HG02973 (cell line): ENCODE data around the gene LGALS8.
"Not testable (repeated sequence)": the region's sequence is repeated elsewhere in the genome, so short reads cannot be mapped to it uniquely, and the experiment has no call there.

Source experiments
- ATAC-seq: cut with Tn5 transposase; IDR thresholded peaks from one replicate; pipeline ENCODE4 v1.9.1; 2021; ENCODE audit warnings: moderate library complexity; ENCODE audit not compliant: unreplicated experiment

The LGALS8 gene

DNA sequence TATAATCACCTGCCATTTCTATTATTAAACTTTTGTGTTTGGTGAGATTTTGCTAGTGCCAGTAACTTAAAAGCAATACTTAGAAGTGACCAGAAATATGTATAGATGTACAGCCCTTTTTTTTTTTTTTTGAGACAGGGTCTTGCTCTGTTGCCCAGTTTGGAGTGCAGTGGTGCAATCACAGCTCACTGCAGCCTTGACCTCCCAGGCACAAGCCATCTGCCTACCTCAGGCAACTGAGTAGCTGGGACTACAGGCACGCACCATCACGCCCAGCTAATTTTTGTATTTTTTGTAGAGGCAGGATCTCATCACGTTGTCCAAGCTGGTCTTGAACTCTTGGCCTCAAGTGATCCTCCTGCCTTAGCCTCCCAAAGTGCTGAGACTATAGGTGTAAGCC lies 56.6 kb downstream of the LGALS8 start:
- not testable (repeated sequence) for ATAC-seq

DNA sequence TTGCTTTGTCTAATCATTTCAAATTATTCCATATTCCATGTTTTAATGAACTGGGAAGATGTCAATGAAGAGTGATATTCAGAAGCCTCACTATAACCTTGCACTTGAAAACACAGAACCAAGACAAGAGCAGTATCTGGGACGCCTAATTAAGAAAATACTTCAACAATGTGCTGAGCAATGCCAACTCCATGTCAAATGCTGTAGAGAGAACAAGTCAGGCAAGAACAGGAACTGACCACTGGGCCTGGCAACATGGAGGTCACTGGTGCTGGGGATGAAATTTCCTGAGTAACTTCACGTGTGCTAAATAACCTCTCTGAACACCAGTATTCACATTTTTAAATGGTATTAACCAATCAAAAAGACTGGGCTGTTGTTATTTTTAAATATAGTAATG lies 57.7 kb downstream of the LGALS8 start:
- ATAC-seq: no peak

DNA sequence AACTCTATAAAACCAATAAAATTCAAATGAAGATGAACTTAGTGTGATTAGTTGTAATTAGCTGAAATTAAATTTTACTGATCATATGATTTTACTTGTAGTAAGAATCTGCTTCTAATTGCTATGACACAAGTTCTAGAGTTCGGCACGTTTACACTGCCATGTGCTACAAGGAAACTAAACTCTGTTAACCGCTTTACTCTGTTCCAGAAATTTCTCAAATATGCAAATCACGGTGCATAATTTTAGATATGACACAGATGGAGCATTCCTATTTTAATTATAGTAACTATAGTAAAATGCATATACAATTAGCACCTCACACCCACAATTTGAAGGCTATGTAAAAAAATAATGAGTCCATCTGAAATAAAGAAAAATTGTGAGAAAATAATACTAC lies 65.7 kb downstream of the LGALS8 start:
- ATAC-seq: no peak

DNA sequence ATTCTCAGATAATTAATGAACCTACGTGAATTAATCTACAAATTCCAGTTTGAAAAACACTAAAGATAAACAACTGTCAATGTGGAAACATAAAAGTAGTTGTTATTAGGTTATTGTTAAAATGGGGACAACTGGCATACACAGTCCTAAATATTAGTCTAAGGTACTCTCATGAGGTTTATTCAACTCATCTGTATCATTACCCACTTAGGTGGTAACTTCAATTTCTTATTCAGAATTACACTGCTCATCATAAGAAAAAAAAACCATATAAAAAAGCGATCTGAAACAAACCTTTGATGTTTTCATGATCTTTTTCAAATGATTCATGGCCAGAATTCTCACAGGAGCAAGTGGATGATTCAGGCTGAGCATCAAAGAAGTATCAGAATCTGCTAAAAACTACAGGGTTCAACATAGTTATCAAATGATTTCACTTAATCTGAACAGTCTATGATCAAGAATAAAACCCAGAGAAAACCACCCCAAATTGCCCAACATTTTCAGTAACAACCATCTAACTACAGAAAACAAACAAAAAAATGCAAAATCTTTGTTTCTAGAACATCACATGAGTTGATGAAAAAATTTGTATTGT lies 66.9 kb downstream of the LGALS8 start:
- ATAC-seq: no peak

DNA sequence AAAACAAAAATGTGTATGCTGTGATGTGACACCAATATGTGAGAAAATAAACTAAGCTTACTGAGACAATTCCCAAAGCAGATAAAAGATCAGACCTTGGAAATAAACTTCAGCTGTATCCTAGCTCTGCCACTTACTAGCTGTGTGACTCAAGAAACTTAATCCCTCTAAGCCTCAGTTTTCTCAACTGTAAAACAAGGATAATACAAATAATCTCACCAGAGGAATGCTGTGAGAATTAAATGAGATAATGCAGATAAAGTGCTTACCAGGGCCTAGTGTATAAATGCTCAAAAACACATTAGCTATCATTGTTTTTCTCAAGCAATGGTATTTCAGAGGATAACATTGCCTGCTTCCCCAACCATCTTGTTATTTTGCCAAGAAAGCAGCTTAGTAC lies 78.4 kb downstream of the LGALS8 start:
- ATAC-seq: no peak
